Astrocyte (in vitro differentiated cells and primary cell): ENCODE measurements around the gene OPRD1.

Experiments
- EZH2 ChIP-seq: IDR thresholded peaks from 2 replicates; pipeline ENCODE4 v1.6.1; 2012; ENCODE audit warnings: mild to moderate bottlenecking, low read length, inconsistent platforms; ENCODE audit not compliant: insufficient read depth
- TF ChIP-seq, protein P1 (sequence below): IDR thresholded peaks from 2 replicates; pipeline ENCODE4 v1.5.1; 2011; ENCODE audit warnings: low read depth, mild to moderate bottlenecking, inconsistent platforms, low read length, moderate library complexity; ENCODE audit not compliant: insufficient read depth

DNA sequence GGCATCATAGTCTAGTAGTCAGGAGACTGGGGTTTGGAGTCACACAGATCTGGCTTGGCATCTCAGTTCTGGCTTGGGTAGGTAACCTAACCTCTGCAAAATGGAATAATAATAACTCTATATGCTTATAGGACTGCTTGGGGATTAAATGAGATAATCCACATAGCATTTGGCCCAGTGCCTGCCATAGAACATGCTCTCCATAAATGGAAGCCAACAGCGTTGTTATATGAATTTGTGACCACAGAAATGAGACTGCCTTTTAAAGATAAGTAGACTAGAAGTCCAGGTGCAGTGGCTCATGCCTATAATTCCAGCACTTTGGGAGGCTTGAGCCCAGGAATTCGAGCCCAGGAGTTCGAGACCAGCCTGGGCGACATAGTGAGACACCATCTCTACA is 4.0 kb upstream of the OPRD1 start:
- TF ChIP-seq EZH2 = no peak
- TF ChIP-seq, protein P1, sequence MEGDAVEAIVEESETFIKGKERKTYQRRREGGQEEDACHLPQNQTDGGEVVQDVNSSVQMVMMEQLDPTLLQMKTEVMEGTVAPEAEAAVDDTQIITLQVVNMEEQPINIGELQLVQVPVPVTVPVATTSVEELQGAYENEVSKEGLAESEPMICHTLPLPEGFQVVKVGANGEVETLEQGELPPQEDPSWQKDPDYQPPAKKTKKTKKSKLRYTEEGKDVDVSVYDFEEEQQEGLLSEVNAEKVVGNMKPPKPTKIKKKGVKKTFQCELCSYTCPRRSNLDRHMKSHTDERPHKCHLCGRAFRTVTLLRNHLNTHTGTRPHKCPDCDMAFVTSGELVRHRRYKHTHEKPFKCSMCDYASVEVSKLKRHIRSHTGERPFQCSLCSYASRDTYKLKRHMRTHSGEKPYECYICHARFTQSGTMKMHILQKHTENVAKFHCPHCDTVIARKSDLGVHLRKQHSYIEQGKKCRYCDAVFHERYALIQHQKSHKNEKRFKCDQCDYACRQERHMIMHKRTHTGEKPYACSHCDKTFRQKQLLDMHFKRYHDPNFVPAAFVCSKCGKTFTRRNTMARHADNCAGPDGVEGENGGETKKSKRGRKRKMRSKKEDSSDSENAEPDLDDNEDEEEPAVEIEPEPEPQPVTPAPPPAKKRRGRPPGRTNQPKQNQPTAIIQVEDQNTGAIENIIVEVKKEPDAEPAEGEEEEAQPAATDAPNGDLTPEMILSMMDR = no peak
